Spinal cord (tissue), 10 donors: ENCODE results near the gene PLXNA4. TPM values are rescaled to one million over a fixed set of nuclear protein-coding genes. Genes with fewer than 3 reads are reported as not detected.

Experiments
- DNase-seq, 6 donors: peaks; one replicate each; pipeline versions ENCODE4 v3.0.0 to v3.0.0-alpha.2; 2013 to 2015; ENCODE audit warnings: low spot score in 6 of 6, low read depth in 4 of 6
- H3K27ac ChIP-seq: one replicate; pipeline ENCODE4 v1.5.1; 2013; ENCODE audit warnings: low read depth, low read length, control low read depth
- H3K27me3 ChIP-seq: one replicate; pipeline ENCODE4 v1.6.1; 2013; ENCODE audit warnings: low read length; ENCODE audit not compliant: control insufficient read depth, insufficient read depth
- H3K36me3 ChIP-seq: one replicate; pipeline ENCODE4 v1.6.1; 2013; ENCODE audit warnings: low read length; ENCODE audit not compliant: control insufficient read depth, insufficient read depth
- H3K4me1 ChIP-seq: one replicate; pipeline ENCODE4 v1.6.1; 2013; ENCODE audit warnings: low read length; ENCODE audit not compliant: control insufficient read depth, insufficient read depth
- H3K4me3 ChIP-seq: one replicate; pipeline ENCODE4 v1.5.1; 2013; ENCODE audit warnings: low read depth, low read length, control low read depth
- H3K9me3 ChIP-seq: one replicate; pipeline ENCODE4 v1.6.1; 2013; ENCODE audit warnings: low read length; ENCODE audit not compliant: control insufficient read depth, insufficient read depth
- WGBS: methylation state at CpG from one replicate; pipeline ENCODE4 v1.1.5; 2013; ENCODE audit warnings: missing lambda C conversion rate; ENCODE audit not compliant: insufficient coverage; 5-methylcytosine and 5-hydroxymethylcytosine counted together
- polyA plus RNA-seq, 2 donors: library from polyadenylated mRNA; unstranded; fragments of 120-200 nt; gene quantifications; one replicate each; pipeline ENCODE4 v1.2.1, GENCODE V29; 2013; ENCODE audit not compliant: insufficient read length in 2 of 2
- total RNA-seq, 2 donors: library from RNA; depleted of rRNA in 1 of 2; stranded (reverse); fragments of 120-200 nt in 1 of 2; fragments of >200 nt in 1 of 2; gene quantifications; one replicate each; pipeline versions ENCODE4 v1.2.3 to v1.2.4, GENCODE V29; 2013 to 2014
- donor health status: healthy.

Gene PLXNA4
- total and polyA plus RNA-seq, 4 donors = 13.8 to 29.7 (median 23.2) TPM

- Histone ChIP-seq H3K4me3 (no peak overlapping the region), H3K27ac (no peak overlapping the region), H3K9me3 (no peaks in the 10 kb centered on the region), H3K4me1 (peaks cover 28% of the 10 kb centered on the region), H3K27me3 (peaks cover 21% of the 10 kb centered on the region), H3K36me3 (no peaks in the 10 kb centered on the region)
- no peak for DNase-seq
- 90% methylated on average over 2 of the region's 3 CpGs for WGBS
These were observed 2.6 kb upstream of the PLXNA4 start for GRCh38 chr7:132578826-132579225.

GRCh38 chr7:132578050-132578370, 1.7 kb upstream of the PLXNA4 start:
- H3K27me3 ChIP-seq = peaks cover 29% of the 10 kb centered on the region
- H3K9me3 ChIP-seq = no peaks in the 10 kb centered on the region
- H3K36me3 ChIP-seq = no peaks in the 10 kb centered on the region
- WGBS = 74% methylated on average over 3 of the region's 3 CpGs
- peak overlapping the region; percentile 31 for H3K4me3 ChIP-seq
- no peak for DNase-seq
- H3K27ac ChIP-seq = no peak overlapping the region
- peaks cover 36% of the 10 kb centered on the region for H3K4me1 ChIP-seq

- Histone ChIP-seq H3K4me3 (peak overlapping the region; percentile 31), H3K36me3 (no peaks in the 10 kb centered on the region), H3K27me3 (peaks cover 35% of the 10 kb centered on the region), H3K4me1 (peaks cover 42% of the 10 kb centered on the region), H3K9me3 (no peaks in the 10 kb centered on the region), H3K27ac (no peak overlapping the region)
- 5% methylated on average over 56 of the region's 65 CpGs for WGBS
- peak in 5 of 6 donors; percentile 73 to 97 (median 83) for DNase-seq
These were observed 1.2 kb upstream of the PLXNA4 start for GRCh38 chr7:132577206-132578049.

GRCh38 chr7:132576721-132577085, 433 bp upstream of the PLXNA4 start:
- peaks cover 40% of the 10 kb centered on the region for H3K27me3 ChIP-seq
- H3K4me1 ChIP-seq = peaks cover 44% of the 10 kb centered on the region
- H3K9me3 ChIP-seq = no peaks in the 10 kb centered on the region
- H3K4me3 ChIP-seq = peak overlapping the region; percentile 59
- DNase-seq = no peak
- peak overlapping the region; percentile 44 for H3K27ac ChIP-seq
- no peaks in the 10 kb centered on the region for H3K36me3 ChIP-seq
- WGBS = under 1% methylated on average over 55 of the region's 55 CpGs

DNA sequence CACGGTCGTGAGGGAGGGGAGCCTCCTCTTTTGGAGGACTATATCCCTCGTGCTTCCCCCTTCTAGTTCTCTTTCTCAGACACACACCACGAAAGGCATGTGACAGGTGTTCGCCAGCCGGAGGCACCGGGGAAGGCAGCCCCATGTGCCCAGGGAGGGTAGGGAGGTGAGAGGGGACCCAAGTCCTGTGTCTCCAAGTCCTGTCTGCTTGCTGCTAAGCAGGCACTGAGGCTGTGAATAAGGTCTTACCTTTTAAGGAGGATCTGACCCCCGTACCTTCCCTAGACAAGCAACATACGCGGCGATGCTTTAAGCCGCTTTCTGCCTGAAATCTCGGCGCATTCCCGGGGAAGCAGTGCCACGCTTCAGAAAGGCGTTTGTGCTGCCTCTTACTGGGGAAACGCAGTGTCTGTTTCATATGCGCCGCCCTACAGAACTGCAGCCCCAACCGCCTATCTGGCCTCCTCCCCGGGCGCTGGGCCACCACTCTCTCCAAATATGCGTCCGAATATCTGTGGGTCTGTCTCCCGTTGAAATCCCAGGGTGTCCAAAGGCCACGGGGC, 770 bp downstream of the PLXNA4 start:
- Histone ChIP-seq H3K27me3 (peaks cover 42% of the 10 kb centered on the region), H3K27ac (peak overlapping the region; percentile 70), H3K36me3 (no peaks in the 10 kb centered on the region), H3K9me3 (no peaks in the 10 kb centered on the region), H3K4me1 (peaks cover 44% of the 10 kb centered on the region), H3K4me3 (peak overlapping the region; percentile 59)
- WGBS = under 1% methylated on average over 23 of the region's 27 CpGs
- peak in 3 of 6 donors; percentile 47 to 94 (median 89) for DNase-seq

- Histone ChIP-seq H3K4me3 (peak overlapping the region; percentile 59), H3K36me3 (no peaks in the 10 kb centered on the region), H3K4me1 (peaks cover 44% of the 10 kb centered on the region), H3K27me3 (peaks cover 42% of the 10 kb centered on the region), H3K9me3 (no peaks in the 10 kb centered on the region), H3K27ac (no peak overlapping the region)
- no CpG with 5 or more reads among the region's 8 CpGs for WGBS
- peak in 2 of 6 donors; percentile 20 to 44 for DNase-seq
These were observed 2.0 kb downstream of the PLXNA4 start for GRCh38 chr7:132574223-132574622.

- peaks cover 42% of the 10 kb centered on the region for H3K27me3 ChIP-seq
- peak in 2 of 6 donors; percentile 35 to 65 for DNase-seq
- no peak overlapping the region for H3K27ac ChIP-seq
- WGBS = 17% methylated on average over 7 of the region's 13 CpGs
- no peaks in the 10 kb centered on the region for H3K9me3 ChIP-seq
- peaks cover 49% of the 10 kb centered on the region for H3K4me1 ChIP-seq
- H3K36me3 ChIP-seq = no peaks in the 10 kb centered on the region
- peak overlapping the region; percentile 59 for H3K4me3 ChIP-seq
These were observed 2.9 kb downstream of the PLXNA4 start for GRCh38 chr7:132573251-132573955.

DNA sequence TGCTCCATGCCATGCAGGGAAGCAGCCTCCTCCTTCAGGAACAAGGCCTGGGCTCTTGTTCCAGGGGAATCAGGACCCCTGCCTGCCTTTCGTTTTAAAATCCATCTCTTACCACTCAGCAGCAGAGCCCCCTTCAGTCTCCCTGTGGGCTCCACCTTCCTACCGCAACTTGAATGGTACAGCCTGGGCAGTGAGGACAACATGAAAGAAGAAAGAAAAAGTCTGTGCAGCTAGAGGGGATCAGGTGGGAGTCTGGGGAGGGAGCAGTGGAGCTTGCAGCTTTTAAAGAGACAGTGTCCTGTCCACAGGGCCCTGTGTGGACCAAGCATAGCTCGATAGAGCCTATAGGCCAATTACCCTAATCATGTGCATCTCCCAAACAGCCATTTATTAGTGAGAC, 3.7 kb downstream of the PLXNA4 start:
- Histone ChIP-seq H3K36me3 (no peaks in the 10 kb centered on the region), H3K4me3 (no peak overlapping the region), H3K4me1 (peaks cover 46% of the 10 kb centered on the region), H3K27me3 (peaks cover 39% of the 10 kb centered on the region), H3K27ac (no peak overlapping the region), H3K9me3 (no peaks in the 10 kb centered on the region)
- 0% methylated on average over 1 of the region's 3 CpGs for WGBS
- DNase-seq = peak in 2 of 6 donors; percentile 20 to 49

- H3K9me3 ChIP-seq = no peaks in the 10 kb centered on the region
- no peak overlapping the region for H3K27ac ChIP-seq
- H3K4me3 ChIP-seq = no peak overlapping the region
- no CpG with 5 or more reads among the region's 2 CpGs for WGBS
- H3K27me3 ChIP-seq = peaks cover 39% of the 10 kb centered on the region
- H3K36me3 ChIP-seq = no peaks in the 10 kb centered on the region
- peaks cover 43% of the 10 kb centered on the region for H3K4me1 ChIP-seq
- no peak for DNase-seq
These were observed 4.3 kb downstream of the PLXNA4 start for GRCh38 chr7:132571970-132572369.
